ENCODE data around the gene C10orf90.

The C10orf90 gene

GRCh38 chr10:126528315-126528835, 142.1 kb downstream of the C10orf90 start:
- Mint-ChIP-seq H3K27me3 (no peaks in the 10 kb centered on the region), H3K36me3 (no peaks in the 10 kb centered on the region), H3K9me3 (ENCODE audit: low read depth) (no peaks in the 10 kb centered on the region), H3K4me3 (no peak overlapping the region), H3K27ac (no peak overlapping the region), H3K4me1 (ENCODE audit: low read depth) (no peaks in the 10 kb centered on the region)

GRCh38 chr10:126527645-126528314, 142.7 kb downstream of the C10orf90 start:
- H3K4me1 Mint-ChIP-seq (ENCODE audit: low read depth): no peaks in the 10 kb centered on the region
- H3K27ac Mint-ChIP-seq: no peak overlapping the region

GRCh38 chr10:126525326-126525725, 145.2 kb downstream of the C10orf90 start:
- Mint-ChIP-seq H3K36me3 (no peaks in the 10 kb centered on the region), H3K4me1 (ENCODE audit: low read depth) (no peaks in the 10 kb centered on the region), H3K4me3 (no peak overlapping the region), H3K9me3 (ENCODE audit: low read depth) (no peaks in the 10 kb centered on the region), H3K27me3 (no peaks in the 10 kb centered on the region), H3K27ac (no peak overlapping the region)

More at GRCh38 chr10:126527645-126528314, 142.7 kb downstream of the C10orf90 start:
- H3K9me3 Mint-ChIP-seq (ENCODE audit: low read depth): no peaks in the 10 kb centered on the region
- H3K36me3 Mint-ChIP-seq: no peaks in the 10 kb centered on the region
- H3K27me3 Mint-ChIP-seq: no peaks in the 10 kb centered on the region
- H3K4me3 Mint-ChIP-seq: no peak overlapping the region

GRCh38 chr10:126524526-126524925, 146.0 kb downstream of the C10orf90 start:
- no peaks in the 10 kb centered on the region for H3K9me3 Mint-ChIP-seq (ENCODE audit: low read depth)
- H3K4me3 Mint-ChIP-seq: no peak overlapping the region
- no peaks in the 10 kb centered on the region for H3K27me3 Mint-ChIP-seq
- no peak overlapping the region for H3K27ac Mint-ChIP-seq
- no peaks in the 10 kb centered on the region for H3K4me1 Mint-ChIP-seq (ENCODE audit: low read depth)
- H3K36me3 Mint-ChIP-seq: no peaks in the 10 kb centered on the region

- Mint-ChIP-seq H3K27ac (no peak overlapping the region), H3K9me3 (ENCODE audit: low read depth) (no peaks in the 10 kb centered on the region), H3K4me1 (ENCODE audit: low read depth) (no peaks in the 10 kb centered on the region), H3K27me3 (no peaks in the 10 kb centered on the region), H3K36me3 (no peaks in the 10 kb centered on the region), H3K4me3 (no peak overlapping the region)
These were observed 147.4 kb downstream of the C10orf90 start for GRCh38 chr10:126523071-126523470.

GRCh38 chr10:126521399-126521798, 149.1 kb downstream of the C10orf90 start:
- Mint-ChIP-seq H3K36me3 (no peaks in the 10 kb centered on the region), H3K4me1 (ENCODE audit: low read depth) (no peaks in the 10 kb centered on the region), H3K9me3 (ENCODE audit: low read depth) (no peaks in the 10 kb centered on the region), H3K4me3 (no peak overlapping the region), H3K27me3 (no peaks in the 10 kb centered on the region), H3K27ac (no peak overlapping the region)

GRCh38 chr10:126520751-126521317, 149.7 kb downstream of the C10orf90 start:
- Mint-ChIP-seq H3K9me3 (ENCODE audit: low read depth) (no peaks in the 10 kb centered on the region), H3K36me3 (no peaks in the 10 kb centered on the region), H3K4me1 (ENCODE audit: low read depth) (no peaks in the 10 kb centered on the region), H3K27ac (no peak overlapping the region), H3K27me3 (no peaks in the 10 kb centered on the region), H3K4me3 (no peak overlapping the region)

- Mint-ChIP-seq H3K4me3 (no peak overlapping the region), H3K27ac (no peak overlapping the region), H3K9me3 (ENCODE audit: low read depth) (no peaks in the 10 kb centered on the region), H3K4me1 (ENCODE audit: low read depth) (no peaks in the 10 kb centered on the region), H3K27me3 (no peaks in the 10 kb centered on the region), H3K36me3 (no peaks in the 10 kb centered on the region)
These were observed 150.5 kb downstream of the C10orf90 start for GRCh38 chr10:126519992-126520391.

GRCh38 chr10:126519185-126519584, 151.3 kb downstream of the C10orf90 start:
- Mint-ChIP-seq H3K36me3 (no peaks in the 10 kb centered on the region), H3K4me3 (no peak overlapping the region), H3K4me1 (ENCODE audit: low read depth) (no peaks in the 10 kb centered on the region), H3K27ac (no peak overlapping the region), H3K27me3 (no peaks in the 10 kb centered on the region), H3K9me3 (ENCODE audit: low read depth) (no peaks in the 10 kb centered on the region)

- no peaks in the 10 kb centered on the region for H3K36me3 Mint-ChIP-seq
- H3K27ac Mint-ChIP-seq: no peak overlapping the region
- H3K4me3 Mint-ChIP-seq: no peak overlapping the region
- no peaks in the 10 kb centered on the region for H3K9me3 Mint-ChIP-seq (ENCODE audit: low read depth)
- H3K27me3 Mint-ChIP-seq: no peaks in the 10 kb centered on the region
- H3K4me1 Mint-ChIP-seq (ENCODE audit: low read depth): no peaks in the 10 kb centered on the region
These were observed 152.0 kb downstream of the C10orf90 start for GRCh38 chr10:126518218-126519080.

- no peaks in the 10 kb centered on the region for H3K4me1 Mint-ChIP-seq (ENCODE audit: low read depth)
- H3K9me3 Mint-ChIP-seq (ENCODE audit: low read depth): no peaks in the 10 kb centered on the region
- H3K4me3 Mint-ChIP-seq: no peak overlapping the region
- no peak overlapping the region for H3K27ac Mint-ChIP-seq
- no peaks in the 10 kb centered on the region for H3K36me3 Mint-ChIP-seq
- H3K27me3 Mint-ChIP-seq: no peaks in the 10 kb centered on the region
These were observed 154.0 kb downstream of the C10orf90 start for GRCh38 chr10:126516515-126516914.

GRCh38 chr10:126511917-126512479, 158.5 kb downstream of the C10orf90 start:
- Mint-ChIP-seq H3K27ac (no peak overlapping the region), H3K4me3 (no peak overlapping the region), H3K36me3 (no peaks in the 10 kb centered on the region), H3K4me1 (ENCODE audit: low read depth) (no peaks in the 10 kb centered on the region), H3K27me3 (no peaks in the 10 kb centered on the region), H3K9me3 (ENCODE audit: low read depth) (no peaks in the 10 kb centered on the region)

GRCh38 chr10:126509182-126509581, 161.3 kb downstream of the C10orf90 start:
- H3K27ac Mint-ChIP-seq: no peak overlapping the region
- no peaks in the 10 kb centered on the region for H3K27me3 Mint-ChIP-seq
- no peaks in the 10 kb centered on the region for H3K4me1 Mint-ChIP-seq (ENCODE audit: low read depth)
- H3K4me3 Mint-ChIP-seq: no peak overlapping the region
- no peaks in the 10 kb centered on the region for H3K9me3 Mint-ChIP-seq (ENCODE audit: low read depth)
- no peaks in the 10 kb centered on the region for H3K36me3 Mint-ChIP-seq

GRCh38 chr10:126508535-126509040, 161.9 kb downstream of the C10orf90 start:
- H3K9me3 Mint-ChIP-seq (ENCODE audit: low read depth): no peaks in the 10 kb centered on the region
- no peak overlapping the region for H3K27ac Mint-ChIP-seq
- no peaks in the 10 kb centered on the region for H3K4me1 Mint-ChIP-seq (ENCODE audit: low read depth)
- no peak overlapping the region for H3K4me3 Mint-ChIP-seq
- no peaks in the 10 kb centered on the region for H3K27me3 Mint-ChIP-seq
- no peaks in the 10 kb centered on the region for H3K36me3 Mint-ChIP-seq

GRCh38 chr10:126504761-126505112, 165.8 kb downstream of the C10orf90 start:
- H3K4me3 Mint-ChIP-seq: no peak overlapping the region
- H3K9me3 Mint-ChIP-seq (ENCODE audit: low read depth): no peaks in the 10 kb centered on the region
- no peak overlapping the region for H3K27ac Mint-ChIP-seq
- H3K4me1 Mint-ChIP-seq (ENCODE audit: low read depth): no peaks in the 10 kb centered on the region
- no peaks in the 10 kb centered on the region for H3K36me3 Mint-ChIP-seq
- H3K27me3 Mint-ChIP-seq: no peaks in the 10 kb centered on the region

Measured in activated naive CD8-positive, alpha-beta T cell (primary cell).